Activated CD8-positive, alpha-beta memory T cell treated with anti-CD3 and anti-CD28 coated beads for 24 hours (primary cell): Measurements from ENCODE around the gene ADGRB3.
"Not testable (repeated sequence)": the region's sequence is repeated elsewhere in the genome, so short reads cannot be mapped to it uniquely, and the experiment has no call there.

Experiments
- DNase-seq: peaks from one replicate; pipeline ENCODE4 v3.0.0-alpha.2; 2020

Gene ADGRB3

DNA sequence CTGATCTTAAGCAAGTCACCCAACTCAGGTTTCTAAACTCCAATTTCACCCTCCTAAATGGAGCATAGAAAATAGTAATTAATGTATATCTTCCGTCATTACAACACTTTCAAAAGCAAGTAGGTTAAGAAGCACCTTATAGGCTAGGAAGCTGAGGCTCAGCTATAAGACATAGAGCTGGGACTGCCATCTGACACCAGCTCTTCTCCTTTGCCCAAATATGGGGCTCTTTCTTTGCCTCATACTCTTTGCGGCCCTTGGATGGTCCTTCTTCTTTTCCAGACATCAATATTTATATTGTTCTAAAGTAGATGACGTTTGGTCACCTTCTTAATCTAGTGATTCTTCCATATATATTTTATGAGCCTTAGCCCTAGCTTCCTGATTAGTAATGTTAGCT lies 748.5 kb downstream of the ADGRB3 start:
- DNase-seq, result no peak

- DNase-seq, result no peak
Observed at GRCh38 chr6:69386426-69386825, 751.3 kb downstream of the ADGRB3 start.

GRCh38 chr6:69390125-69390524 lies 755.0 kb downstream of the ADGRB3 start:
- no peak for DNase-seq

- no peak for DNase-seq
Observed at GRCh38 chr6:69391106-69391505, 756.0 kb downstream of the ADGRB3 start.

DNA sequence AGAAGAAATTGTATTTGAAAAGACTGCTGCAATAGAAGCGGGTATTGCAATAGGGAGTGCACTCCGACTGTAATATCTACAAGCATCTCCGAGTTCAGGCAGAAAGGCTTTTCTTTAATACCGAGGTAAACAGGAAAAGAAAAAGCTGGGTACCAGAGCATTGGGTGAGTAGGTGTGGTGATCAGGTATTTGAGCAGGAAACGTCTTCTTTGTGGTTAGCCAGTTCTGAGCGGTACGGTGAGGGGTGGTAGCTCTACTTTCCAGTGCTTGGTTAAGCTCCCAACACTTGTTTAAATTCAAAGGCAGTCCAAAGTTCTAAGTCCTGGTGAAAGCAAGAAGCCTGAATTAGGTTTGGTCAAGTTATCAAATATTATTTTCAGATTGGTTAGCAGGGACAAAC lies 757.7 kb downstream of the ADGRB3 start:
- DNase-seq, result no peak

DNA sequence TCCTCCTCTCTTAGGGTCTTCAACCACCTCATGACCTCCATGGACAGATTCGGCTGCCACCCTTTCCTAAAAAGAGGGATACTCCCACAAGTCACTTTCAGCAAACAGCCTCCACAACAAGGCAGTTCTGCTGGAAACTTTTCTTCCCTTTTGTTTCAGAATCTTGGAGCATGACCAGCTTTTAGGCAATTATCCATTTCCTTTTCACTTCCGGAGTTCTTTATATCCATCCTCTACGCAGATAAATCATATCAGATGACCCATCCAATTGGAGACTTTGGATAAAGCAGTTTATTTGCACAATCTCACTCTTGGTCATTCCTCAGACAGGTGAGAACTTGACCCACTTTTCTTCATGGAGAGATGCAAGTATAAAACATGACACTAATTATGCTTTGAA lies 763.2 kb downstream of the ADGRB3 start:
- no peak for DNase-seq

- no peak for DNase-seq
Observed at GRCh38 chr6:69398729-69399128, 763.6 kb downstream of the ADGRB3 start.

DNA sequence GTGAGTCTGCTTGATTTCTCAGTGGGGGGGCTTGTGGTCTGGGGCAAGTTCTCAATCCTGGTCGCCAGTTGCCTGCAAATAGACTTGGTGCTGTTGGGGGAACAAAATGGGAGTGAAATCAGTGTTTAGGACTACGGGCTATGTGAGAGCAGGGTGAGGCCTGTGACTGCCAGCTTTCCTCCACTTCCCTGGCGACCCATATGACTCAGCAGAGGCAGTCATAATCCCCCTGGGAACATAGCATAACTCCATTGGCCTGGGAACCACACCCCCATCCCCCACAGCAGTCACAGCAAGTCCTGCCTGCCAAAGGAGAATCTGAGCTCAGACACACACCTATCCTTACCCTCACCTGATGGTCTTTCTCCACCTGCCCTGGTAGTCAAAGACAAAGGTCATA lies 773.8 kb downstream of the ADGRB3 start:
- no peak for DNase-seq

GRCh38 chr6:69416776-69417175 lies 781.7 kb downstream of the ADGRB3 start:
- no peak for DNase-seq

GRCh38 chr6:69421269-69421668 lies 786.2 kb downstream of the ADGRB3 start:
- DNase-seq, result no peak

- no peak for DNase-seq
Observed at GRCh38 chr6:69422020-69422419, 786.9 kb downstream of the ADGRB3 start.

GRCh38 chr6:69422475-69422874 lies 787.4 kb downstream of the ADGRB3 start:
- no peak for DNase-seq

- DNase-seq, result no peak
Observed at GRCh38 chr6:69423785-69424184, 788.7 kb downstream of the ADGRB3 start.

- DNase-seq, result no peak
Observed at GRCh38 chr6:69424581-69424980, 789.5 kb downstream of the ADGRB3 start.

DNA sequence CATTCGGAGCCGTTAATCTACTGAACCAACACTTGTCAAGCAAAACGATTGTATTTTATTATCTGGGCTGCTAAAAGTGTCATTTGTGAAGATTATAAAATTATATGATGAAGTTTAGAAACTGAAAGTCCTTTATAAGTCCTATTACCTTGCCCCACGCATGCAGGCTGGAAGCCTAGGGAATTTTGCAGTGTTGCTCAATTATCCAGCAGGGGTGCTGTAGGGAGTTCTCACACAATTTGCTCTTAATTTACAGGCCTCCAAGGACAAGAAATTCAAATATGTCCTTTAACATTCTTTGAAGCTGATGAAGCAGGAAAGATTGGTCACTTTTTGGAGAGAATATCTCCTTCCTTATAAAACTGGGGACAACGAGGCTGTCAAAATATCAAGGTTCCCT lies 792.8 kb downstream of the ADGRB3 start:
- DNase-seq, result no peak

GRCh38 chr6:69432168-69432567 lies 797.1 kb downstream of the ADGRB3 start:
- not testable (repeated sequence) for DNase-seq

GRCh38 chr6:69433116-69433515 lies 798.0 kb downstream of the ADGRB3 start:
- not testable (repeated sequence) for DNase-seq

GRCh38 chr6:69438113-69438512 lies 803.0 kb downstream of the ADGRB3 start:
- no peak for DNase-seq
